H9 (cell line): ENCODE results near the gene ZP1. TPM values are rescaled to one million over a fixed set of nuclear protein-coding genes. Genes with fewer than 3 reads are reported as not detected.

ENCODE experiments used
- DNase-seq: peaks from one replicate; pipeline ENCODE4 v3.0.0-alpha.2; 2017
- H2AFZ ChIP-seq: one replicate; pipeline ENCODE4 v1.6.1; 2013; ENCODE audit warnings: mild to moderate bottlenecking, low read length, control low read depth, moderate library complexity
- H2AK5ac ChIP-seq: 2 replicates; pipeline ENCODE4 v1.6.1; 2013; ENCODE audit warnings: low read length, control low read depth, mixed read lengths; ENCODE audit not compliant: insufficient read length
- H2BK120ac ChIP-seq: one replicate; pipeline ENCODE4 v1.6.1; 2013; ENCODE audit warnings: low read depth, mild to moderate bottlenecking, low read length, control low read depth, inconsistent platforms; ENCODE audit not compliant: poor library complexity, severe bottlenecking
- H2BK12ac ChIP-seq: 2 replicates; pipeline ENCODE4 v1.6.1; 2013; ENCODE audit warnings: low read length, control low read depth, mixed read lengths, low read depth; ENCODE audit not compliant: insufficient read length
- H2BK15ac ChIP-seq: 2 replicates; pipeline ENCODE4 v1.6.1; 2013; ENCODE audit warnings: low read depth, low read length, control low read depth
- H2BK20ac ChIP-seq: one replicate; pipeline ENCODE4 v1.6.1; 2013; ENCODE audit warnings: low read depth, mild to moderate bottlenecking, low read length, control low read depth, inconsistent platforms; ENCODE audit not compliant: poor library complexity, severe bottlenecking
- H2BK5ac ChIP-seq: 2 replicates; pipeline ENCODE4 v1.6.1; 2013; ENCODE audit warnings: low read length, control low read depth, mixed read lengths; ENCODE audit not compliant: insufficient read length
- H3K14ac ChIP-seq: 2 replicates; pipeline ENCODE4 v1.6.1; 2013; ENCODE audit warnings: low read length, control low read depth; ENCODE audit not compliant: insufficient read depth
- H3K18ac ChIP-seq: 2 replicates; pipeline ENCODE4 v1.6.1; 2013; ENCODE audit warnings: low read depth, mild to moderate bottlenecking, mixed read lengths, low read length, control low read depth; ENCODE audit not compliant: insufficient read length
- H3K23ac ChIP-seq: 2 replicates; pipeline ENCODE4 v1.6.1; 2013; ENCODE audit warnings: low read length, control low read depth, mixed read lengths, low read depth; ENCODE audit not compliant: insufficient read length
- H3K23me2 ChIP-seq: 2 replicates; pipeline ENCODE4 v1.6.1; 2013; ENCODE audit warnings: low read depth, mild to moderate bottlenecking, mixed read lengths, low read length, control low read depth; ENCODE audit not compliant: insufficient read length, poor library complexity, severe bottlenecking
- H3K27ac ChIP-seq: 2 replicates; pipeline ENCODE4 v1.5.1; 2013; ENCODE audit warnings: low read length, control low read depth, mixed read lengths, low read depth; ENCODE audit not compliant: insufficient read length
- H3K27me3 ChIP-seq: 2 replicates; pipeline ENCODE4 v1.6.1; 2013; ENCODE audit warnings: low read length, control low read depth, inconsistent platforms; ENCODE audit not compliant: insufficient read depth
- H3K4ac ChIP-seq: 2 replicates; pipeline ENCODE4 v1.6.1; 2013; ENCODE audit warnings: low read depth, mild to moderate bottlenecking, control low read depth, inconsistent platforms, low read length, moderate library complexity
- H3K4me1 ChIP-seq: 2 replicates; pipeline ENCODE4 v1.6.1; 2013; ENCODE audit warnings: low read length, control low read depth, inconsistent platforms; ENCODE audit not compliant: insufficient read depth
- H3K4me2 ChIP-seq: 2 replicates; pipeline ENCODE4 v1.6.1; 2013; ENCODE audit warnings: low read length, control low read depth, mixed read lengths; ENCODE audit not compliant: insufficient read length, insufficient read depth
- H3K56ac ChIP-seq: 2 replicates; pipeline ENCODE4 v1.6.1; 2013; ENCODE audit warnings: low read depth, mild to moderate bottlenecking, mixed read lengths, low read length, control low read depth; ENCODE audit not compliant: insufficient read length
- H3K79me1 ChIP-seq: 2 replicates; pipeline ENCODE4 v1.6.1; 2013; ENCODE audit warnings: low read depth, mild to moderate bottlenecking, moderate library complexity, low read length, control low read depth, inconsistent platforms; ENCODE audit not compliant: insufficient read depth, poor library complexity, severe bottlenecking
- H3K79me2 ChIP-seq: 2 replicates; pipeline ENCODE4 v1.6.1; 2013; ENCODE audit warnings: low read length, control low read depth, inconsistent platforms; ENCODE audit not compliant: insufficient read depth
- H3K9ac ChIP-seq: 2 replicates; pipeline ENCODE4 v1.6.1; 2013; ENCODE audit warnings: low read length, control low read depth, mixed read lengths; ENCODE audit not compliant: insufficient read length; ENCODE audit errors: extremely low read depth
- H3K9me3 ChIP-seq: one replicate; pipeline ENCODE4 v1.6.1; 2013; ENCODE audit warnings: low read depth, low read length, inconsistent platforms; ENCODE audit not compliant: control insufficient read depth
- H3T11ph ChIP-seq: one replicate; pipeline ENCODE4 v1.6.1; 2013; ENCODE audit warnings: mild to moderate bottlenecking, low read length, control low read depth, inconsistent platforms
- H4K20me1 ChIP-seq: one replicate; pipeline ENCODE4 v1.6.1; 2013; ENCODE audit not compliant: control insufficient read depth, insufficient read length, insufficient read depth
- H4K5ac ChIP-seq: 2 replicates; pipeline ENCODE4 v1.6.1; 2013; ENCODE audit warnings: low read depth, mild to moderate bottlenecking, mixed read lengths, low read length, control low read depth; ENCODE audit not compliant: insufficient read length
- H4K8ac ChIP-seq: replicated peaks from 2 replicates; pipeline ENCODE4 v1.6.1; 2013; ENCODE audit warnings: low read length, control low read depth, mixed read lengths, low read depth; ENCODE audit not compliant: insufficient read length
- H4K91ac ChIP-seq: 2 replicates; pipeline ENCODE4 v1.6.1; 2013; ENCODE audit warnings: low read depth, mild to moderate bottlenecking, moderate library complexity, mixed read lengths, low read length, control low read depth; ENCODE audit not compliant: insufficient read length
- H3K27ac Mint-ChIP-seq, 3 experiments: 2 replicates in 2 of 3; 3 replicates in 1 of 3; pipeline ENCODE4 v1.8.0; 2020 to 2021; ENCODE audit warnings: mixed read lengths in 3 of 3, mild to moderate bottlenecking in 1 of 3, moderate library complexity in 1 of 3
- H3K27me3 Mint-ChIP-seq: 2 replicates; pipeline ENCODE4 v1.8.0; 2021; ENCODE audit warnings: low read depth, mild to moderate bottlenecking, moderate library complexity, mixed read lengths
- H3K36me3 Mint-ChIP-seq, 3 experiments: 2 replicates in 2 of 3; 3 replicates in 1 of 3; pipeline ENCODE4 v1.8.0; 2020 to 2021; ENCODE audit warnings: low read depth in 3 of 3, mixed read lengths in 3 of 3; ENCODE audit not compliant: insufficient read depth in 1 of 3
- H3K4me1 Mint-ChIP-seq, 2 experiments: 2 replicates each; pipeline ENCODE4 v1.8.0; 2020; ENCODE audit warnings: mixed read lengths in 2 of 2
- H3K4me3 Mint-ChIP-seq, 2 experiments: 2 replicates in 1 of 2; 3 replicates in 1 of 2; pipeline ENCODE4 v1.8.0; 2020 to 2021; ENCODE audit warnings: mild to moderate bottlenecking in 2 of 2, mixed read lengths in 2 of 2, moderate library complexity in 1 of 2
- H3K9me3 Mint-ChIP-seq, 2 experiments: 2 replicates in 1 of 2; 3 replicates in 1 of 2; pipeline ENCODE4 v1.8.0; 2020; ENCODE audit warnings: mild to moderate bottlenecking in 2 of 2, mixed read lengths in 2 of 2, moderate library complexity in 1 of 2
- WGBS: extraction: QIAGEN DNeasy Blood & Tissue Kit; methylation state at CpG from one replicate; pipeline ENCODE4 v1.1.7; 2013; ENCODE audit warnings: missing lambda C conversion rate, low lambda C conversion rate, mixed read lengths; ENCODE audit not compliant: insufficient read length; ENCODE audit errors: extremely low coverage; 5-methylcytosine and 5-hydroxymethylcytosine counted together
- total RNA-seq: library from RNA; stranded (reverse); gene quantifications from 2 replicates; pipeline ENCODE4 v1.2.1, GENCODE V29; 2021
- TF ChIP-seq, protein P1 (sequence below): fragments of 200-600 bp; sonication (generic); conservative IDR thresholded peaks from 3 replicates; pipeline ENCODE4 v1.8.0; 2021; ENCODE audit warnings: antibody characterized with exemption, mild to moderate bottlenecking

The ZP1 gene
- total RNA-seq, 1 experiment from 2014 or later, result not detected

- no peak overlapping the region for H3K4me3 Mint-ChIP-seq
- Histone ChIP-seq H3K9me3 (no peaks in the 10 kb centered on the region), H2AK5ac (no peak overlapping the region), H3K18ac (no peak overlapping the region), H2BK15ac (no peak overlapping the region), H4K5ac (no peak overlapping the region), H4K20me1 (peaks cover 2% of the 10 kb centered on the region), H2BK5ac (no peak overlapping the region), H2BK12ac (no peak overlapping the region), H3K79me2 (no peaks in the 10 kb centered on the region), H3K23me2 (no peaks in the 10 kb centered on the region), H2BK120ac (no peak overlapping the region), H3K56ac (no peak overlapping the region), H3K14ac (no peak overlapping the region), H3K27ac (no peak overlapping the region), H3K27me3 (no peaks in the 10 kb centered on the region), H2AFZ (no peak overlapping the region), H4K8ac (no peak overlapping the region), H3K4me2 (no peak overlapping the region), H3K4me1 (no peaks in the 10 kb centered on the region), H4K91ac (no peak overlapping the region), H2BK20ac (no peak overlapping the region), H3K4ac (no peak overlapping the region), H3T11ph (no peak overlapping the region), H3K23ac (no peak overlapping the region), H3K9ac (no peak overlapping the region), H3K79me1 (no peaks in the 10 kb centered on the region)
- H3K9me3 Mint-ChIP-seq, result no peaks in the 10 kb centered on the region
- no peak overlapping the region for H3K27ac Mint-ChIP-seq
- TF ChIP-seq, protein P1, sequence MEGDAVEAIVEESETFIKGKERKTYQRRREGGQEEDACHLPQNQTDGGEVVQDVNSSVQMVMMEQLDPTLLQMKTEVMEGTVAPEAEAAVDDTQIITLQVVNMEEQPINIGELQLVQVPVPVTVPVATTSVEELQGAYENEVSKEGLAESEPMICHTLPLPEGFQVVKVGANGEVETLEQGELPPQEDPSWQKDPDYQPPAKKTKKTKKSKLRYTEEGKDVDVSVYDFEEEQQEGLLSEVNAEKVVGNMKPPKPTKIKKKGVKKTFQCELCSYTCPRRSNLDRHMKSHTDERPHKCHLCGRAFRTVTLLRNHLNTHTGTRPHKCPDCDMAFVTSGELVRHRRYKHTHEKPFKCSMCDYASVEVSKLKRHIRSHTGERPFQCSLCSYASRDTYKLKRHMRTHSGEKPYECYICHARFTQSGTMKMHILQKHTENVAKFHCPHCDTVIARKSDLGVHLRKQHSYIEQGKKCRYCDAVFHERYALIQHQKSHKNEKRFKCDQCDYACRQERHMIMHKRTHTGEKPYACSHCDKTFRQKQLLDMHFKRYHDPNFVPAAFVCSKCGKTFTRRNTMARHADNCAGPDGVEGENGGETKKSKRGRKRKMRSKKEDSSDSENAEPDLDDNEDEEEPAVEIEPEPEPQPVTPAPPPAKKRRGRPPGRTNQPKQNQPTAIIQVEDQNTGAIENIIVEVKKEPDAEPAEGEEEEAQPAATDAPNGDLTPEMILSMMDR, result no peak
- no peak for DNase-seq
- H3K27me3 Mint-ChIP-seq, result no peaks in the 10 kb centered on the region
- H3K36me3 Mint-ChIP-seq, result peaks cover 0 to 16% (median 2%) of the 10 kb centered on the region in 3 experiments; a peak in 3 of 7 replicates
- H3K4me1 Mint-ChIP-seq, result no peaks in the 10 kb centered on the region
- WGBS, result no CpG with 5 or more reads among the region's 1 CpG
Observed at GRCh38 chr11:60879104-60879503, 11.8 kb downstream of the ZP1 start.
